Glomerular endothelial cell (primary cell): ENCODE data around the gene RPS10. TPM values are rescaled to one million over a fixed set of nuclear protein-coding genes. Genes with fewer than 3 reads are reported as not detected.

Experiments
- DNase-seq: peaks from one replicate; pipeline ENCODE4 v3.0.0-alpha.2; 2011; ENCODE audit warnings: low read depth, low spot score; ENCODE audit errors: extremely low read depth
- total RNA-seq: library from RNA; depleted of rRNA; stranded (reverse); fragments of >200 nt; gene quantifications from 2 replicates; pipeline ENCODE4 v1.2.3, GENCODE V29; 2015

Gene RPS10
- total RNA-seq, result 1,516 and 2,726 TPM in 2 replicates

GRCh38 chr6:34425498-34426410, at the start of gene RPS10:
Gene RPS10 (minus strand): TSS chr6:34426069. CDS start chr6:34425221, 848 bp downstream.
- DNase-seq, result peak; percentile 55

- DNase-seq, result no peak
Observed at GRCh38 chr6:34475238-34475682, 49.4 kb upstream of the RPS10 start.

DNA sequence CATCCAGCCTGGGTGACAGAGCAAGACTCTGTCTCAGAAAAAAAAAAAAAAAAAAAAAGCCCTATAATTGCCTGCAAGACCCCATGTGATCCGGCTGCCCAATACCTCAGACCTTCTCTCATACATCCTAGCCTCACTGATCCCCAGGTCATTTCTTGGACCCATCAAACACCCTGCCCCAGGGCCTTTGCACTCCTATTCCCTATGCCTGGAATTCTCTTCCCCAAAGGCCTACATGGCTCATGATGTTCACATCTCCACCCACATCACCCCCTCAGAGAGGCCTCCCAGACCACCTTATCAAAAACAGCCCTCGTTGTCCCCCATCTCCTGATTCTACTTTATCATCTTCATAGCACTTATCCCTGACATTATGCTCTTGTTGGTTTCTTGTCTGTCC, 48.9 kb upstream of the RPS10 start:
- no peak for DNase-seq

- DNase-seq, result no peak
Observed at GRCh38 chr6:34473967-34474366, 48.1 kb upstream of the RPS10 start.

DNA sequence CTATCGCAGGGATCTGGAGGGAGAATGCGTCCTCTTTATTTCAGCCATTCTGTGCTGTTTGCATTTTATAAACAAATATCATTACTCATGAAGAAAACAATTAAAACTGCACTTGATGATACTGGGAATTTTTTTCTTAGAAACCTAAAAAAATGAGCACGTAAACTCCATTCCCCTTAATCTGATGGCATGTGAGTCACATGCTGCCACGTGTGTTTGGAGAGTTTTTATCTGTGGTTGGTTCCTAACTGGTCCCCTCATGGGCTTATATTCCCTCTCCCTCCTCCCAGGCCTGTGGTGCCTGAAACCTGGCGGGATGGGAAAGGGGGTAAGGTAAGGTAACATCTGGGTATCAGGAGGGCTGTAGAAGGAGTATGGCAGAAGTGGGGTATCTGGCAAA, 46.6 kb upstream of the RPS10 start:
- no peak for DNase-seq

DNA sequence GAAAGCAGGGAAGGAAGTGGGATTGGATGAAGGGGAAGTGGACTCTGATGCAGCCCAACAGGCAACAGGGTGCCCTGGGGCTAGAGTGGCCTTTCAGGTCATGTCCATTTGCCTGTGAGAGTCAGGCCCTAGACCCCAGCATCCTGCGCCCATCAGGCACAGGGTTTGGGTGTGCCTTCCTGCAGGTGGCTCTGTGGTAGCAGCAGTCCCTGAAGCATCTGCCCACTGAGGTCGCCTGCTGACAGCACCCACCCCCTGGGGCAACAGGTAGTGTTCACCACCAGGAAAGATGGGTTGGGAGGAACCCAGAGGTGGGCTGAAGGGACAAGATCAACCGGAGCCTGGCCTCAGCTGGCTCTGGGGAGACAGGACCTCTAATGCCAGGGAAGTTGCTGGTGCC, 43.6 kb upstream of the RPS10 start:
- no peak for DNase-seq

DNA sequence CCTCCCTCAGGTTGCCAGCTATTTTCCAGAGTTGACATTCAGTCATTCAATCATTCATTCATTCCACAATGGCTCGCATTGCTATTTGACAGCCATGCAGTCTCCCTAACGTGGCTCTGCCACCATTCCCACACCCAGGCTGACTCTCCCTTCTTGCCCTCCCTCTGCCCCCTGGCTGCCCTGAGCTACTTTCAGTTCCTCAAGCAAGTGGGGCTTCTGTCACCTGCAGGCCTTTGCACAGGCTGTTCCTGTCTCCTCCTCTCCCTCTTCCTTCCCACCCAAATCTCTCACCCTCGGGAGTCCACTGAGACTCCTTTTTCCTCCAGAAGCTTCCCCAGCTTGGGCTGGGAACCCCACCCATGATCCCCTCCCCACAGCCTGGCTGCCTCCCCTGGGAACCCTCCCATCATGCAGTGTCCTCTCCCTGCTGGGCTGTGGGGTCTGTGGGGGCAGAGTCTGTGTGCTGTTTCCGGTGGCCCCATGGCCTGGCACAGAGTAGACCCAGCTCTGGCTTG, 42.6 kb upstream of the RPS10 start:
- DNase-seq, result no peak

DNA sequence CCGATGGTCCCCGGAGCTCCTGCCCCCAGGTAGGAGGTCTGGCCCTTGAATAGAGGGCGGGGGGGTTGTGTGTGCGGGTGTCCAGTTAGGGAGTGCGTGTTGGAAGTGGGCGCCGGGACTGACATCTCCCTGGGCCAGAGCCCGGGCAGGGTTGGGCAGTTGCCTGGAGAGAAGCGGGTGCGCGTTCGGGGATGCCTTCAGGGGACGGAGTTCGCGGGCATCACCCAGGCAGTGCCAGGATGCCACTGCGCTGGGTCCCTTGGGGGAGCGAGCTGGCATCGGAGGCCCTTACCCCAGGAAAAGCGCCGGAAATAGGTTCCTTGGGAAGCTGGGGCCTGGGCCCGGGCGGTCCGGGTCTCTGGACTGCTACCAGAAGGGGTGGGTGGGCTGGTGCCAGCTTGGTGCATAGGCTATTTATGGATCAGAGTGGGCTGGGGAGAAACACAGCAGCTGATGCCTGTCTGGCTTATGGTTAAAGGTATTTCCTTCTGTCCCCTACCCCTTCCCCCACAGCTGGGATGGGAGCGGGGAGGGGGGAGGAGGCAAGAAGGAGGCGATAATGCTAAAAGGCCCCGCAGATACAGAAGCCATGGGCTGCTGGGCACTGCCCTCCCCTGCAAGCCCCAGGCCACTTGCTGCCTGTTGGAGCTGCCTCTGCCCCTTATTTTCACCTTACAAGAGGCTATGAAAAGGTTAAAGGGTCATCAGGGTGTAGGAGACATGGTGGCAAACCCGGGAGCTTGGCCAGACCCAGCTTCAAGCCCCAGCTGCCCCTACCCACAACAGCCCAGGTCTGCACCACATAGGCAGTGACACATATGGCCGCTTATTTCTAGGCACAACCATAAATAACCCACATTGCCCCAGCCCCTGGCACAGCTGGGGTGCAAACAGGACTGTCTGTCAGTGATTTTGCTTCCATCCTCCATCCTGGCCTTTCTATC, 40.6 kb upstream of the RPS10 start:
- no peak for DNase-seq

GRCh38 chr6:34465531-34466241, 39.8 kb upstream of the RPS10 start, which contains the start of gene PACSIN1:
Gene PACSIN1 (plus strand): TSS chr6:34466076. CDS start chr6:34526306, 60,230 bp downstream.
- DNase-seq, result no peak

DNA sequence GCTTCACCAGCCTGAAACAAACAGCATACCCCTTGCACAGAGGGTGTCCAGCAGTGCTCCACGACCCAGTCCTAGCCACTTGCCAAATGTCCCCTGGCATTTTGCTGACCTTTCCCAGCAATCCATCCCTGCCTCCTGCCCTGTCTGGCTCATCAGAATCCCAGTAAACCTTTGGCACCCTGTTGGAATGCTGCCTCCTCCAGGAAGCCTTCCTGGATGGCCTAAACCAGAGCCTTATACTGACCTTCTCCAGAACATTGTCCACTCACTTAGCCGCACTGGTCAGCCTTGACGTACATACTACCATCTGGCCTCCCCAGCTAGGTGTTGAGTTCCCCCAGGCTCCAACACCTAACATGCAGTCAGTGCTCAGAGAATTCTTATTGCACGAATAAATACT, 38.0 kb upstream of the RPS10 start:
- DNase-seq, result no peak

- no peak for DNase-seq
Observed at GRCh38 chr6:34463299-34463698, 37.4 kb upstream of the RPS10 start.

DNA sequence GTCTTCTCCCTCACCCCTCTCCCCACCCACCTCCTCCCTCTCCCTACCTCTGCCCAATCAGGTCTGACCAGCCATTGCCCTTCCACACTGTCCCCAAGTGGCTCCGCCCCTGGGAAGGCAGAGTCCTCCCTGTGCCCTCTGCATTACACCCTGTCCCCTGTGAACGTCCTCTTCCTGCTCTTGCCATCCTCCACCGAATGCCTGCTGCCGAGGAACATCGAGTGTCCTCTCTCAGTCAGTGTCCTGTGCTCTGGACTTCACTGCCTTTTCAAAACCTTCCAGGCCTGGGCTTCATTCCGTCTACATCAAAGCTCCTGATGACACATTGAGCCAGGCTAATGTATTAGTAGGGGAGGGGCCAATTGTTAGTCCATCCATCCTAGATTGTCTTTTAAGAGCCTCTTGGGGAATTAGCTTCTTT, 36.7 kb upstream of the RPS10 start:
- no peak for DNase-seq

DNA sequence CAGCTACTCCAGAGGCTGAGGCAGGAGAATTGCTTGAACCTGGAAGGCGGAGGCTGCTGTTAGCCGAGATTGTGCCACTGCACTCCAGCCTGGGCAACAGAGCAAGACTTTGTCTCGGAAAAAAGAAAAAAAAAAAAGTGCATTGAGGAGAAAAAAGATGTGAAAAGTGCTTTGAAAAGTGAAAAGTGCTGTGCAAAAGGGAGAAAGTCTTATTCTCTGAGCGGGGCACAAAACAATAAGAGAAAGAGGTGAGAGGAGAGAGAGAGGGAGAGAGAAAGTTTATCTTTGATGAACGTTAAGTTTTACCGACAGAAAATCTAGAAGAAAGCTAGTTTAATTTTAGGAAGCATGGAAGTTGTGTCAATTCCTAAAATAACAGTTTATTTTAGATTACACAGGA, 36.1 kb upstream of the RPS10 start:
- no peak for DNase-seq

DNA sequence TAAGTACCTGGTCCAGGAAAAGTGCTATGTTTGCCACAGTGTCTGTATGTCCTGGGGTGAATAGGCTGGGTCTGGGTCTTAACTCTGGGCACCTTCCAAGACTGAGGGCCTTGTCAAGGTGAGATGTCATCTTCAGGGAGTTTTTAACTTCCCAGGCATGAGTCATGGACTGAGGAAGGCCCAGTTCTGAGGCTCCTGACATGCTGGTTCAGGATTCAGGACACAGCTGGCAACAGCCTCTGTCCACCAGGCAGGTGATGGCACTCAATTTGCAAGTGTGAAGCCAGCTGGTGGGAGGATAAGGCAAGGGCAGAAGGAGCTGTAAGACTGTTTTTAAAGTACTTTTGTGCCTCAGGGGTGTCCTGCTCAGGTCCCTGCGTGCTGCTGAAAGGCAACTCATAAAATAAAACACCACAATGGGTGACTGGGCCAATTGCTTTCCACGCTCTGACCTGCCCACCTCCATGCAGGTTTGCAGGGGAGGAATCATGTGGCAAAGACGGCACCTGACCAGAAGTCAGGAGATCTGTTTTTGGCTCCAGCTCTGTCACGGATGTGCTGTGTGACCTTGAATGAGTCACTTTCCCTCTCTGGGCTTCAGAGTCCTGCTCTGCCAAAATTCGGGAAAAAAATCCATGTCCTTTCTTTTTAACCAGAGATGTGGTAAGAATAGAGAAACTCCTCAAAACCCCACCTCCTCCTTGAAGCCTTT, 35.1 kb upstream of the RPS10 start:
- no peak for DNase-seq

DNA sequence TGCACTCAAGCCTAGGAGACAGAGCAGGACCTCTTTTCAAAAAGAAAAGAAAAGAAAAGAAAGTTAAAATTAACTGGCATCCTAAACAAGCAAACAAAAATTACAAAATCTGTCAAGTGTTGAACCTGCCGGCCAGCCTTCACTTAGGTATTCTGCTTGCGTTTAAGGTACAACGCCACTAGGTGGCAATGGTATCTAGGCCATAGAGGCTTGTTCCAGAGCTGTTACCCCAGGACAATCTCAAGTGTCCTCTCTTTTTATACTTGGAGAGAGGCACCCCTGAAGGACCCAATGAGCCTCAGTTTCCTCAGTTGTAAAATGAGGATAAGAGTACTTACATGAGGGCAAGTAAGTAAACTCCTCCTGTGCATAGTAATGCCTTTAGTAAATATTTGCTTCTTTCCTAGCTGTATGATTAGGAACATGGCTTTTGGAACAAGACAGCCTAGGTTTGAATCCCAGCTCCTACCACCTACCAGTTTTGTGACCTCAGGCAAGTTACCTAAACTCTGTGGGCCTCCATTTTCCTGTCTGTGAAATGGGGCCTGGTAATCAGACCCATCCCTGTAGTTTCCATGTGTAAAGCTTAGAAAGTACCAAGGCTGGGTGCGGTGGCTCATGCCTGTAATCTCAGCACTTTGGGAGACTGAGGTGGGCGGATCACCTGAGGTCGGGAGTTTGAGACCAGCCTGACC, 34.2 kb upstream of the RPS10 start:
- DNase-seq, result peak; percentile 31

- DNase-seq, result no peak
Observed at GRCh38 chr6:34457742-34458735, 32.2 kb upstream of the RPS10 start.

DNA sequence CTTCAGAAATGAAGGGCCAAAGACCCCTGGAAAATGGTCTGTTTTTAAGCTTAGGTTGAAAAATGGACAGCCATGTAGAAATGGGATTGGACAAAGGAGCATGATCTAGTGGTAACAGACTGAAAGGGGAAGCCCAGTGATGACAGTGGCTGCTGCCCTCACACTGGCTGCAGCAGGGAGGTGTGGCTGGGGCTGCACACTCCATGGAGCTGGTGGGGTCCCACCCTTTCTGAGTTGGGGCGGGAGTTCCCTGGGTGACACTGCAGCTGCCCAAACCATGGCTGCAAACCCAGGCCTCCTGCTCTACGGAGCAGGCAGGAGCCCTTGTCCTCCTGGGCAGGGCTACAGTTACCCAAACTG, 31.5 kb upstream of the RPS10 start:
- no peak for DNase-seq

GRCh38 chr6:34455831-34456230, 30.0 kb upstream of the RPS10 start:
- no peak for DNase-seq
